Gastrocnemius medialis (tissue), 4 donors: ENCODE results near the gene BTBD10. TPM values are rescaled to one million over a fixed set of nuclear protein-coding genes. Genes with fewer than 3 reads are reported as not detected.

Experiments
- ATAC-seq, 2 donors: fragments of 150-250 bp; one replicate each; pipeline ENCODE4 v1.9.1; 2016
- DNase-seq, 2 donors: peaks; one replicate each; pipeline ENCODE4 v3.0.0-alpha.2; 2019
- H3K27ac ChIP-seq, 4 donors: fragments of 200-600 bp; sonication (generic); 1 replicate in 1 of 4; 2 replicates in 3 of 4; pipeline ENCODE4 v1.5.1; 2016 to 2018; ENCODE audit warnings: mild to moderate bottlenecking in 2 of 4, moderate library complexity in 1 of 4
- H3K27me3 ChIP-seq, 3 donors: fragments of 200-600 bp; sonication (generic) in 2 of 3; 1 replicate in 1 of 3; 2 replicates in 2 of 3; pipeline versions ENCODE4 v1.5.1 to v1.6.0; 2016 to 2019; ENCODE audit warnings: mild to moderate bottlenecking in 1 of 3, moderate library complexity in 1 of 3
- H3K36me3 ChIP-seq, 2 donors: fragments of 200-600 bp; sonication (generic) in 1 of 2; one replicate each; pipeline ENCODE4 v1.5.1; 2017 to 2018
- H3K4me1 ChIP-seq, 2 donors: fragments of 200-600 bp; sonication (generic) in 1 of 2; one replicate each; pipeline ENCODE4 v1.5.1; 2016 to 2017; ENCODE audit warnings: mild to moderate bottlenecking in 2 of 2
- H3K4me3 ChIP-seq, 4 donors: fragments of 200-600 bp; sonication (generic) in 3 of 4; 1 replicate in 1 of 4; 2 replicates in 3 of 4; pipeline ENCODE4 v1.5.1; 2016 to 2019; ENCODE audit warnings: mild to moderate bottlenecking in 2 of 4
- H3K9me3 ChIP-seq, 3 donors: fragments of 200-600 bp; sonication (generic) in 2 of 3; 1 replicate in 1 of 3; 2 replicates in 2 of 3; pipeline ENCODE4 v1.5.1; 2016 to 2019
- CTCF ChIP-seq, 5 experiments: fragments of 450-650 bp in 3 of 5; fragments of 200-600 bp in 2 of 5; sonication (generic) in 2 of 5; IDR thresholded peaks in 4 of 5; conservative IDR thresholded peaks in 1 of 5; 1 replicate in 4 of 5; 2 replicates in 1 of 5; pipeline ENCODE4 v1.5.1; 2016 to 2019; ENCODE audit warnings: antibody characterized with exemption in 5 of 5, mild to moderate bottlenecking in 3 of 5, moderate library complexity in 3 of 5
- POLR2A ChIP-seq, 2 donors: fragments of 450-650 bp; IDR thresholded peaks; one replicate each; pipeline ENCODE4 v1.6.1; 2017; ENCODE audit warnings: antibody characterized with exemption in 2 of 2, mild to moderate bottlenecking in 2 of 2, moderate library complexity in 2 of 2
- in situ Hi-C, 4 donors: fragments of 200-750 bp; cut with MboI; loops; one replicate each; pipeline versions ENCODE4 v1.15.0 to v1.8.0; 2017; ENCODE audit warnings: low sequenced_read_pairs in 4 of 4
- intact Hi-C: fragments of 100-400 bp; cut with DNase I; formaldehyde crosslinking; loops from one replicate; pipeline ENCODE4 v1.15.1; 2023; ENCODE audit warnings: low total_unique reads
- total RNA-seq, 4 donors: library from RNA; depleted of rRNA; stranded (reverse); fragments of >200 nt; gene quantifications; one replicate each; pipeline versions ENCODE4 v1.1.0 to v1.2.3, GENCODE V29; 2016

The BTBD10 gene
- total RNA-seq, 4 donors from 2014 or later, result 18.6 to 31.9 (median 20.3) TPM

- Histone ChIP-seq H3K27me3 (no peaks in the 10 kb centered on the region), H3K27ac (no peak overlapping the region), H3K4me3 (no peak overlapping the region), H3K36me3 (no peaks in the 10 kb centered on the region), H3K4me1 (peaks cover 5 to 17% of the 10 kb centered on the region in 2 donors), H3K9me3 (peaks cover 0 to 4% (median 0%) of the 10 kb centered on the region in 3 donors)
- ATAC-seq (no peak), DNase-seq (no peak)
- TF ChIP-seq CTCF (IDR thresholded peaks at IDR 0.05 in 4 of 5, conservative IDR thresholded peaks at IDR 0.05 in 1 of 5), result no peak
- no peak for TF ChIP-seq POLR2A (IDR thresholded peaks at IDR 0.05)
- intact Hi-C loops, result no loop called here
- in situ Hi-C loops, result no loop called here
Measured at GRCh38 chr11:13429836-13430235, 33.2 kb downstream of the BTBD10 start.

GRCh38 chr11:13429288-13429687 is 33.7 kb downstream of the BTBD10 start:
- Histone ChIP-seq H3K27ac (no peak overlapping the region), H3K9me3 (peaks cover 0 to 4% (median 0%) of the 10 kb centered on the region in 3 donors), H3K4me3 (no peak overlapping the region), H3K27me3 (no peaks in the 10 kb centered on the region), H3K36me3 (no peaks in the 10 kb centered on the region), H3K4me1 (peaks cover 5 to 22% of the 10 kb centered on the region in 2 donors)
- in situ Hi-C loops (no loop called here), intact Hi-C loops (no loop called here)
- no peak for ATAC-seq
- TF ChIP-seq POLR2A (IDR thresholded peaks at IDR 0.05) (no peak), CTCF (IDR thresholded peaks at IDR 0.05 in 4 of 5, conservative IDR thresholded peaks at IDR 0.05 in 1 of 5) (no peak)
- no peak for DNase-seq

- H3K4me1 ChIP-seq, result peaks cover 4 to 18% of the 10 kb centered on the region in 2 donors
- DNase-seq (no peak), ATAC-seq (no peak)
- no peaks in the 10 kb centered on the region for H3K27me3 ChIP-seq
- H3K36me3 ChIP-seq, result no peaks in the 10 kb centered on the region
- no peak overlapping the region for H3K27ac ChIP-seq
- peaks cover 0 to 4% (median 0%) of the 10 kb centered on the region in 3 donors for H3K9me3 ChIP-seq
- intact Hi-C loops (no loop called here), in situ Hi-C loops (no loop called here)
- H3K4me3 ChIP-seq, result no peak overlapping the region
- TF ChIP-seq POLR2A (IDR thresholded peaks at IDR 0.05) (no peak), CTCF (IDR thresholded peaks at IDR 0.05 in 4 of 5, conservative IDR thresholded peaks at IDR 0.05 in 1 of 5) (no peak)
Measured at GRCh38 chr11:13427440-13427839, 35.6 kb downstream of the BTBD10 start.

GRCh38 chr11:13423372-13423771 is 39.6 kb downstream of the BTBD10 start:
- no peak overlapping the region for H3K27ac ChIP-seq
- H3K4me3 ChIP-seq, result no peak overlapping the region
- H3K4me1 ChIP-seq, result peaks cover 4 to 13% of the 10 kb centered on the region in 2 donors
- H3K9me3 ChIP-seq, result peaks cover 0 to under 1% (median 0%) of the 10 kb centered on the region in 3 donors
- H3K36me3 ChIP-seq, result no peaks in the 10 kb centered on the region
- in situ Hi-C loops (no loop called here), intact Hi-C loops (no loop called here)
- ATAC-seq (no peak), DNase-seq (no peak)
- TF ChIP-seq CTCF (IDR thresholded peaks at IDR 0.05 in 4 of 5, conservative IDR thresholded peaks at IDR 0.05 in 1 of 5), result no peak
- TF ChIP-seq POLR2A (IDR thresholded peaks at IDR 0.05), result no peak
- no peaks in the 10 kb centered on the region for H3K27me3 ChIP-seq

- in situ Hi-C loops, result no loop called here
- TF ChIP-seq CTCF (IDR thresholded peaks at IDR 0.05 in 4 of 5, conservative IDR thresholded peaks at IDR 0.05 in 1 of 5) (no peak), POLR2A (IDR thresholded peaks at IDR 0.05) (no peak)
- Histone ChIP-seq H3K27me3 (no peaks in the 10 kb centered on the region), H3K4me1 (peaks cover 4 to 13% of the 10 kb centered on the region in 2 donors), H3K9me3 (no peaks in the 10 kb centered on the region), H3K36me3 (peaks cover 0 to 5% of the 10 kb centered on the region in 2 donors), H3K4me3 (no peak overlapping the region), H3K27ac (no peak overlapping the region)
- DNase-seq, result no peak
- intact Hi-C loops, result no loop called here
- ATAC-seq, result no peak
Measured at GRCh38 chr11:13421561-13421960, 41.5 kb downstream of the BTBD10 start.
